GM12878 (cell line): ENCODE measurements around the gene CLUH. TPM values are rescaled to one million over a fixed set of nuclear protein-coding genes. Genes with fewer than 3 reads are reported as not detected.

Source experiments
- ATAC-seq: fragments of 200-7000 bp; cut with Tn5 transposase; 3 replicates; pipeline ENCODE4 v1.9.1; 2020; ENCODE audit warnings: mild to moderate bottlenecking, moderate library complexity
- BruUV-seq: library from RNA; stranded (reverse); fragments of 400-500 nt; replicated peaks from 2 replicates; lab custom pipeline; 2021; lab: Mats Ljungman, UMichigan
- CTCF ChIA-PET: fragments of 300-600 bp; sonication (Branson Sonifier 250); formaldehyde crosslinking; extraction: SDS; loops from one replicate; lab custom pipeline; 2021; ENCODE audit warnings: inconsistent platforms; lab: Yijun Ruan, JAX
- POLR2A ChIA-PET: fragments of 350-600 bp; formaldehyde crosslinking; extraction: SDS; loops from one replicate; lab custom pipeline; 2021; ENCODE audit warnings: inconsistent platforms; lab: Charles Lee
- RAD21 ChIA-PET: fragments of 300-600 bp; sonication (Branson Sonifier 250); formaldehyde crosslinking; loops from one replicate; lab custom pipeline; 2023; ENCODE audit warnings: antibody characterized with exemption; ENCODE audit not compliant: unreplicated experiment; lab: Charles Lee
- SMC1A ChIA-PET: fragments of 300-600 bp; sonication (Branson Sonifier 250); formaldehyde crosslinking; loops from one replicate; lab custom pipeline; 2023; ENCODE audit not compliant: unreplicated experiment, uncharacterized antibody; lab: Charles Lee
- DNase-seq: peaks from one replicate; pipeline ENCODE4 v3.0.0-alpha.2; 2011; ENCODE audit warnings: low read depth, low spot score
- FAIRE-seq: peaks from 3 replicates; lab custom pipeline; 2011; peaks lifted over from hg19 to GRCh38; lab: Jason Lieb, UNC
- H2AFZ ChIP-seq: 2 replicates; pipeline ENCODE4 v1.6.0; 2011; ENCODE audit warnings: low read depth, low read length, control low read depth; ENCODE audit not compliant: control insufficient read depth
- H3K27ac ChIP-seq: 2 replicates; pipeline ENCODE4 v1.5.1; 2011; ENCODE audit warnings: control low read depth; ENCODE audit not compliant: control insufficient read depth, insufficient read depth
- H3K27me3 ChIP-seq, 2 experiments: replicated peaks in 1 of 2; 2 replicates each; pipeline versions ENCODE4 v1.6.0 to v1.6.1; 2011; ENCODE audit warnings: low read length in 1 of 2; ENCODE audit not compliant: control insufficient read depth in 2 of 2, insufficient read depth in 2 of 2
- H3K36me3 ChIP-seq, 2 experiments: 2 replicates each; pipeline ENCODE4 v1.5.1; 2011; ENCODE audit warnings: low read length in 1 of 2; ENCODE audit not compliant: control insufficient read depth in 2 of 2, insufficient read depth in 2 of 2
- H3K4me1 ChIP-seq: 2 replicates; pipeline ENCODE4 v1.6.1; 2011; ENCODE audit warnings: mild to moderate bottlenecking, low read length, moderate library complexity, mixed read lengths; ENCODE audit not compliant: control insufficient read depth, insufficient read depth
- H3K4me2 ChIP-seq: 2 replicates; pipeline ENCODE4 v1.6.0; 2011; ENCODE audit warnings: control low read depth; ENCODE audit not compliant: control insufficient read depth, insufficient read depth
- H3K4me3 ChIP-seq: fragments of 200-600 bp; sonication (generic); 2 replicates; pipeline ENCODE4 v1.5.1; 2016
- H3K79me2 ChIP-seq: 2 replicates; pipeline ENCODE4 v1.6.0; 2011; ENCODE audit warnings: low read length; ENCODE audit not compliant: control insufficient read depth, insufficient read depth
- H3K9ac ChIP-seq: 2 replicates; pipeline ENCODE4 v1.8.0; 2011; ENCODE audit warnings: low read length, control low read depth, mixed read lengths; ENCODE audit not compliant: control insufficient read depth, insufficient read depth
- H3K9me3 ChIP-seq: replicated peaks from 3 replicates; pipeline ENCODE4 v1.5.1; 2011; ENCODE audit warnings: mild to moderate bottlenecking, low read length; ENCODE audit not compliant: control insufficient read depth, insufficient read depth
- H4K20me1 ChIP-seq: 2 replicates; pipeline ENCODE4 v1.6.0; 2011; ENCODE audit not compliant: control insufficient read depth, insufficient read depth
- ATF2 ChIP-seq: IDR thresholded peaks from 2 replicates; pipeline ENCODE4 v1.6.1; 2012; ENCODE audit warnings: low read length, inconsistent platforms
- CHD1 ChIP-seq: IDR thresholded peaks from 2 replicates; pipeline ENCODE4 v1.6.1; 2012; ENCODE audit warnings: low read depth, low read length, improper control_type of control experiment
- CHD2 ChIP-seq: IDR thresholded peaks from 2 replicates; pipeline ENCODE4 v1.6.1; 2011; ENCODE audit warnings: low read depth, low read length, improper control_type of control experiment, borderline replicate concordance
- E4F1 ChIP-seq: fragments of 450-650 bp; IDR thresholded peaks from 2 replicates; pipeline ENCODE4 v1.6.1; 2018; ENCODE audit warnings: borderline replicate concordance, mild to moderate bottlenecking; ENCODE audit not compliant: partially characterized antibody
- EP300 ChIP-seq, 2 experiments: fragments of 150-350 bp in 1 of 2; IDR thresholded peaks; 2 replicates each; pipeline ENCODE4 v1.6.1; 2011 to 2012; ENCODE audit warnings: low read depth in 2 of 2, low read length in 2 of 2, borderline replicate concordance in 1 of 2, improper control_type of control experiment in 1 of 2, inconsistent platforms in 1 of 2; ENCODE audit not compliant: control insufficient read depth in 1 of 2
- ETV6 ChIP-seq, 2 experiments: fragments of 450-650 bp in 1 of 2; IDR thresholded peaks in 1 of 2; conservative IDR thresholded peaks in 1 of 2; 2 replicates each; pipeline ENCODE4 v1.6.1; 2014; ENCODE audit warnings: antibody characterized with exemption in 1 of 2, borderline replicate concordance in 1 of 2, low read depth in 1 of 2, mild to moderate bottlenecking in 1 of 2, moderate library complexity in 1 of 2
- KLF5 ChIP-seq: fragments of 450-650 bp; IDR thresholded peaks from 2 replicates; pipeline ENCODE4 v1.6.1; 2014; ENCODE audit warnings: mild to moderate bottlenecking; ENCODE audit not compliant: partially characterized antibody
- MEF2B ChIP-seq: fragments of 450-650 bp; IDR thresholded peaks from 2 replicates; pipeline ENCODE4 v1.6.1; 2018; ENCODE audit warnings: mild to moderate bottlenecking, moderate library complexity; ENCODE audit not compliant: partially characterized antibody, poor library complexity, severe bottlenecking
- SMC3 ChIP-seq: IDR thresholded peaks from 2 replicates; pipeline ENCODE4 v1.6.1; 2011; ENCODE audit warnings: low read length, improper control_type of control experiment, borderline replicate concordance
- SUZ12 ChIP-seq: fragments of 200-600 bp; sonication (generic); IDR thresholded peaks from one replicate; pipeline ENCODE4 v1.6.1; 2018; ENCODE audit warnings: antibody characterized with exemption, mild to moderate bottlenecking; ENCODE audit not compliant: unreplicated experiment
- TBL1XR1 ChIP-seq: IDR thresholded peaks from 2 replicates; pipeline ENCODE4 v1.6.1; 2012; ENCODE audit warnings: low read depth, low read length, improper control_type of control experiment
- YY1 ChIP-seq: IDR thresholded peaks from 2 replicates; pipeline ENCODE4 v1.6.1; 2011; ENCODE audit warnings: low read depth, mild to moderate bottlenecking, low read length
- WGBS: methylation state at CpG from one replicate; pipeline ENCODE4 v1.1.6; 2016; ENCODE audit warnings: low lambda C conversion rate; ENCODE audit not compliant: insufficient replicate concordance, insufficient coverage; ENCODE audit errors: missing lambda C conversion rate; 5-methylcytosine and 5-hydroxymethylcytosine counted together
- in situ Hi-C: fragments of 300-500 bp; cut with MboI; formaldehyde crosslinking; loops from 9 replicates; pipeline ENCODE4 v1.14.3; 2018; ENCODE audit warnings: mixed read lengths
- intact Hi-C: fragments of 100-400 bp; cut with micrococcal nuclease; formaldehyde crosslinking; loops from one replicate; pipeline ENCODE4 v1.14.2; 2022; ENCODE audit not compliant: unreplicated experiment
- polyA plus RNA-seq, 11 experiments: library from polyadenylated mRNA; depleted of rRNA in 4 of 11; unstranded in 6 of 11; stranded (reverse) in 5 of 11; fragments of >200 nt; fragmentation: Nextera tagmentation in 4 of 11; fragmentation: Illumina TruSeq in 1 of 11; extraction: Ambion mirVana in 4 of 11; extraction: Trizol in 1 of 11; gene quantifications; 1 replicate in 1 of 11; 2 replicates in 10 of 11; pipeline versions ENCODE4 v1.2.1 to v1.2.3, GENCODE V29; 2011 to 2016; ENCODE audit warnings: inconsistent platforms in 2 of 11, missing spikeins in 2 of 11, low read depth in 1 of 11
- total RNA-seq, 4 experiments: library from RNA; depleted of rRNA in 3 of 4; stranded (reverse); fragments of >200 nt in 3 of 4; fragmentation: Illumina TruSeq in 1 of 4; extraction: Trizol in 1 of 4; gene quantifications; 2 replicates each; pipeline versions ENCODE4 v1.2.1 to v1.2.3, GENCODE V29; 2013 to 2021
- TF ChIP-seq, protein P1 (sequence below): fragments of 450-650 bp; IDR thresholded peaks from 2 replicates; pipeline ENCODE4 v1.6.1; 2017; ENCODE audit warnings: mild to moderate bottlenecking

The CLUH gene
- total and polyA plus RNA-seq, 10 of the 15 experiments (the other 5 are each of a cell fraction or from before 2014, with no cell fraction given), result 0.11 to 147 (median 60.2) TPM

GRCh38 chr17:2701996-2702741 lies 9.4 kb downstream of the CLUH start:
- RAD21 ChIA-PET, result no interaction called here
- Histone ChIP-seq H3K4me2 (no peak overlapping the region), H3K9me3 (no peaks in the 10 kb centered on the region), H3K4me3 (no peak overlapping the region), H4K20me1 (peaks cover 5% of the 10 kb centered on the region; the same call in 1 of the 2 replicates), H3K4me1 (no peaks in the 10 kb centered on the region), H2AFZ (no peak overlapping the region), H3K79me2 (peaks cover 21% of the 10 kb centered on the region), H3K27me3 (no peaks in the 10 kb centered on the region), H3K27ac (no peak overlapping the region), H3K36me3 (peaks cover 9 to 58% of the 10 kb centered on the region in 2 experiments; a peak in 3 of 4 replicates), H3K9ac (no peak overlapping the region)
- FAIRE-seq (no peak), ATAC-seq (no peak), DNase-seq (no peak)
- POLR2A ChIA-PET, result no interaction called here
- intact Hi-C loops (no loop called here), in situ Hi-C loops (no loop called here)
- BruUV-seq, result no TSS peak
- CTCF ChIA-PET, result no interaction called here
- SMC1A ChIA-PET, result interaction anchor here (0.6 kb wide), 1 partner anchor 16 kb away, joined by 3 read pairs; no protein-coding TSS in a partner anchor
- 88% methylated on average over 22 of the region's 22 CpGs for WGBS
- no peak for TF ChIP-seq CHD2
- no peak for TF ChIP-seq YY1
- TF ChIP-seq ATF2, result no peak
- TF ChIP-seq EP300 (IDR thresholded peaks at IDR 0.05; ENCODE audit: borderline replicate concordance in 1 of 2, control insufficient read depth in 1 of 2, low read depth in 2 of 2, low read length in 2 of 2), result no peak
- no peak for TF ChIP-seq SMC3
- TF ChIP-seq, protein P1, sequence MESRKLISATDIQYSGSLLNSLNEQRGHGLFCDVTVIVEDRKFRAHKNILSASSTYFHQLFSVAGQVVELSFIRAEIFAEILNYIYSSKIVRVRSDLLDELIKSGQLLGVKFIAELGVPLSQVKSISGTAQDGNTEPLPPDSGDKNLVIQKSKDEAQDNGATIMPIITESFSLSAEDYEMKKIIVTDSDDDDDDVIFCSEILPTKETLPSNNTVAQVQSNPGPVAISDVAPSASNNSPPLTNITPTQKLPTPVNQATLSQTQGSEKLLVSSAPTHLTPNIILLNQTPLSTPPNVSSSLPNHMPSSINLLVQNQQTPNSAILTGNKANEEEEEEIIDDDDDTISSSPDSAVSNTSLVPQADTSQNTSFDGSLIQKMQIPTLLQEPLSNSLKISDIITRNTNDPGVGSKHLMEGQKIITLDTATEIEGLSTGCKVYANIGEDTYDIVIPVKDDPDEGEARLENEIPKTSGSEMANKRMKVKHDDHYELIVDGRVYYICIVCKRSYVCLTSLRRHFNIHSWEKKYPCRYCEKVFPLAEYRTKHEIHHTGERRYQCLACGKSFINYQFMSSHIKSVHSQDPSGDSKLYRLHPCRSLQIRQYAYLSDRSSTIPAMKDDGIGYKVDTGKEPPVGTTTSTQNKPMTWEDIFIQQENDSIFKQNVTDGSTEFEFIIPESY, result no peak
- no peak for TF ChIP-seq CHD1
- no peak for TF ChIP-seq KLF5
- no peak for TF ChIP-seq TBL1XR1
- no peak for TF ChIP-seq E4F1
- no peak for TF ChIP-seq SUZ12
- TF ChIP-seq MEF2B, result no peak
- no peak for TF ChIP-seq ETV6 (conservative IDR thresholded peaks at IDR 0.05 in 1 of 2, IDR thresholded peaks at IDR 0.05 in 1 of 2; ENCODE audit: borderline replicate concordance in 1 of 2, low read depth in 1 of 2)
